ENCODE measurements around the gene EDARADD.

Gene EDARADD

GRCh38 chr1:236398538-236398937 is 4.5 kb downstream of the EDARADD start:
- H3K27ac ChIP-seq (ENCODE audit: insufficient read depth in 1 of 2, low read depth in 1 of 2, low read length in 2 of 2, poor library complexity in 1 of 2, severe bottlenecking in 2 of 2): no peak overlapping the region
- POLR2A ChIA-PET: no interaction called here
- H3K4me3 ChIP-seq (ENCODE audit: control insufficient read depth in 1 of 7, extremely low read depth in 1 of 7, insufficient read depth in 4 of 7, low read depth in 2 of 7, low read length in 6 of 7): no peak overlapping the region
- DNase-seq: no peak
- H3K27me3 ChIP-seq (replicated peaks in 2 of 5; ENCODE audit: control insufficient read depth in 4 of 5, insufficient read depth in 5 of 5, low read length in 4 of 5): no peaks in the 10 kb centered on the region
- WGBS (ENCODE audit: insufficient coverage): 94% methylated on average over 7 of the region's 10 CpGs
- H3K4me1 ChIP-seq (ENCODE audit: control extremely low read depth in 1 of 4, control insufficient read depth in 4 of 4, insufficient read depth in 4 of 4, low read length in 3 of 4): peaks cover 5 to 18% (median 15%) of the 10 kb centered on the region in 4 experiments
- peaks cover 0 to 3% (median 0%) of the 10 kb centered on the region in 4 experiments for H3K36me3 ChIP-seq (ENCODE audit: control insufficient read depth in 4 of 4, insufficient read depth in 4 of 4, low read length in 3 of 4)
- CTCF ChIA-PET: interaction anchor here (0.8 kb wide), 1 partner anchor 89 kb away, joined by 3 read pairs; no protein-coding TSS in a partner anchor
- no peaks in the 10 kb centered on the region for H3K9me3 ChIP-seq (ENCODE audit: control extremely low read depth in 1 of 5, control insufficient read depth in 4 of 5, insufficient read depth in 2 of 5, low read depth in 1 of 5, low read length in 4 of 5)

GRCh38 chr1:236400061-236400603 is 6.0 kb downstream of the EDARADD start:
- H3K4me3 ChIP-seq (ENCODE audit: control insufficient read depth in 1 of 7, extremely low read depth in 1 of 7, insufficient read depth in 4 of 7, low read depth in 2 of 7, low read length in 6 of 7): no peak overlapping the region
- CTCF ChIA-PET: interaction anchor here (0.5 kb wide), 1 partner anchor 14 kb away, joined by 3 read pairs; no protein-coding TSS in a partner anchor

GRCh38 chr1:236401698-236402097 is 7.6 kb downstream of the EDARADD start:
- WGBS (ENCODE audit: insufficient coverage): 100% methylated on average over 6 of the region's 7 CpGs
- Histone ChIP-seq H3K9me3 (ENCODE audit: control extremely low read depth in 1 of 5, control insufficient read depth in 4 of 5, insufficient read depth in 2 of 5, low read depth in 1 of 5, low read length in 4 of 5) (no peaks in the 10 kb centered on the region), H3K27ac (ENCODE audit: insufficient read depth in 1 of 2, low read depth in 1 of 2, low read length in 2 of 2, poor library complexity in 1 of 2, severe bottlenecking in 2 of 2) (no peak overlapping the region), H3K36me3 (ENCODE audit: control insufficient read depth in 4 of 4, insufficient read depth in 4 of 4, low read length in 3 of 4) (peaks cover 0 to 3% (median under 1%) of the 10 kb centered on the region in 4 experiments), H3K27me3 (replicated peaks in 2 of 5; ENCODE audit: control insufficient read depth in 4 of 5, insufficient read depth in 5 of 5, low read length in 4 of 5) (no peaks in the 10 kb centered on the region), H3K4me3 (ENCODE audit: control insufficient read depth in 1 of 7, extremely low read depth in 1 of 7, insufficient read depth in 4 of 7, low read depth in 2 of 7, low read length in 6 of 7) (no peak overlapping the region), H3K4me1 (ENCODE audit: control extremely low read depth in 1 of 4, control insufficient read depth in 4 of 4, insufficient read depth in 4 of 4, low read length in 3 of 4) (no peaks in the 10 kb centered on the region)
- DNase-seq: no peak
- CTCF ChIA-PET: no interaction called here
- POLR2A ChIA-PET: no interaction called here

More at GRCh38 chr1:236400061-236400603, 6.0 kb downstream of the EDARADD start:
- WGBS (ENCODE audit: insufficient coverage): 76% methylated on average over 5 of the region's 8 CpGs
- Histone ChIP-seq H3K27me3 (replicated peaks in 2 of 5; ENCODE audit: control insufficient read depth in 4 of 5, insufficient read depth in 5 of 5, low read length in 4 of 5) (no peaks in the 10 kb centered on the region), H3K27ac (ENCODE audit: insufficient read depth in 1 of 2, low read depth in 1 of 2, low read length in 2 of 2, poor library complexity in 1 of 2, severe bottlenecking in 2 of 2) (no peak overlapping the region), H3K9me3 (ENCODE audit: control extremely low read depth in 1 of 5, control insufficient read depth in 4 of 5, insufficient read depth in 2 of 5, low read depth in 1 of 5, low read length in 4 of 5) (no peaks in the 10 kb centered on the region), H3K4me1 (ENCODE audit: control extremely low read depth in 1 of 4, control insufficient read depth in 4 of 4, insufficient read depth in 4 of 4, low read length in 3 of 4) (peaks cover 1 to 8% (median 5%) of the 10 kb centered on the region in 4 experiments), H3K36me3 (ENCODE audit: control insufficient read depth in 4 of 4, insufficient read depth in 4 of 4, low read length in 3 of 4) (peaks cover 0 to 3% (median under 1%) of the 10 kb centered on the region in 4 experiments)
- DNase-seq: no peak
- POLR2A ChIA-PET: no interaction called here

GRCh38 chr1:236403905-236404696 is 10.0 kb downstream of the EDARADD start:
- Histone ChIP-seq H3K27me3 (replicated peaks in 2 of 5; ENCODE audit: control insufficient read depth in 4 of 5, insufficient read depth in 5 of 5, low read length in 4 of 5) (no peaks in the 10 kb centered on the region), H3K4me1 (ENCODE audit: control extremely low read depth in 1 of 4, control insufficient read depth in 4 of 4, insufficient read depth in 4 of 4, low read length in 3 of 4) (no peaks in the 10 kb centered on the region), H3K9me3 (ENCODE audit: control extremely low read depth in 1 of 5, control insufficient read depth in 4 of 5, insufficient read depth in 2 of 5, low read depth in 1 of 5, low read length in 4 of 5) (no peaks in the 10 kb centered on the region), H3K36me3 (ENCODE audit: control insufficient read depth in 4 of 4, insufficient read depth in 4 of 4, low read length in 3 of 4) (peaks cover 0 to 3% (median under 1%) of the 10 kb centered on the region in 4 experiments), H3K4me3 (ENCODE audit: control insufficient read depth in 1 of 7, extremely low read depth in 1 of 7, insufficient read depth in 4 of 7, low read depth in 2 of 7, low read length in 6 of 7) (no peak overlapping the region), H3K27ac (ENCODE audit: insufficient read depth in 1 of 2, low read depth in 1 of 2, low read length in 2 of 2, poor library complexity in 1 of 2, severe bottlenecking in 2 of 2) (no peak overlapping the region)
- no peak for DNase-seq
- POLR2A ChIA-PET: no interaction called here
- CTCF ChIA-PET: interaction anchor here (1.5 kb wide), 1 partner anchor 10 kb away, joined by 4 read pairs; the partner anchor contains the start of gene EDARADD
- WGBS (ENCODE audit: insufficient coverage): 92% methylated on average over 16 of the region's 18 CpGs

- H3K9me3 ChIP-seq (ENCODE audit: control extremely low read depth in 1 of 5, control insufficient read depth in 4 of 5, insufficient read depth in 2 of 5, low read depth in 1 of 5, low read length in 4 of 5): no peaks in the 10 kb centered on the region
- 96% methylated on average over 3 of the region's 5 CpGs for WGBS (ENCODE audit: insufficient coverage)
- POLR2A ChIA-PET: no interaction called here
- no peak overlapping the region for H3K4me3 ChIP-seq (ENCODE audit: control insufficient read depth in 1 of 7, extremely low read depth in 1 of 7, insufficient read depth in 4 of 7, low read depth in 2 of 7, low read length in 6 of 7)
- DNase-seq: no peak
- no peaks in the 10 kb centered on the region for H3K27me3 ChIP-seq (replicated peaks in 2 of 5; ENCODE audit: control insufficient read depth in 4 of 5, insufficient read depth in 5 of 5, low read length in 4 of 5)
- H3K36me3 ChIP-seq (ENCODE audit: control insufficient read depth in 4 of 4, insufficient read depth in 4 of 4, low read length in 3 of 4): peaks cover 0 to 13% (median 0%) of the 10 kb centered on the region in 4 experiments
- H3K27ac ChIP-seq (ENCODE audit: insufficient read depth in 1 of 2, low read depth in 1 of 2, low read length in 2 of 2, poor library complexity in 1 of 2, severe bottlenecking in 2 of 2): no peak overlapping the region
- CTCF ChIA-PET: interaction anchor here (1.3 kb wide), 1 partner anchor 10 kb away, joined by 3 read pairs; no protein-coding TSS in a partner anchor
- H3K4me1 ChIP-seq (ENCODE audit: control extremely low read depth in 1 of 4, control insufficient read depth in 4 of 4, insufficient read depth in 4 of 4, low read length in 3 of 4): no peaks in the 10 kb centered on the region
Measured at GRCh38 chr1:236407059-236407458, 13.0 kb downstream of the EDARADD start.

- H3K36me3 ChIP-seq (ENCODE audit: control insufficient read depth in 4 of 4, insufficient read depth in 4 of 4, low read length in 3 of 4): peaks cover 0 to 11% (median 1%) of the 10 kb centered on the region in 4 experiments
- no peak for DNase-seq
- H3K4me3 ChIP-seq (ENCODE audit: control insufficient read depth in 1 of 7, extremely low read depth in 1 of 7, insufficient read depth in 4 of 7, low read depth in 2 of 7, low read length in 6 of 7): no peak overlapping the region
- H3K9me3 ChIP-seq (ENCODE audit: control extremely low read depth in 1 of 5, control insufficient read depth in 4 of 5, insufficient read depth in 2 of 5, low read depth in 1 of 5, low read length in 4 of 5): no peaks in the 10 kb centered on the region
- POLR2A ChIA-PET: no interaction called here
- peaks cover 4 to 10% (median 7%) of the 10 kb centered on the region in 4 experiments for H3K4me1 ChIP-seq (ENCODE audit: control extremely low read depth in 1 of 4, control insufficient read depth in 4 of 4, insufficient read depth in 4 of 4, low read length in 3 of 4)
- H3K27ac ChIP-seq (ENCODE audit: insufficient read depth in 1 of 2, low read depth in 1 of 2, low read length in 2 of 2, poor library complexity in 1 of 2, severe bottlenecking in 2 of 2): no peak overlapping the region
- no peaks in the 10 kb centered on the region for H3K27me3 ChIP-seq (replicated peaks in 2 of 5; ENCODE audit: control insufficient read depth in 4 of 5, insufficient read depth in 5 of 5, low read length in 4 of 5)
- CTCF ChIA-PET: no interaction called here
- 75% methylated on average over 1 of the region's 3 CpGs for WGBS (ENCODE audit: insufficient coverage)
Measured at GRCh38 chr1:236413688-236414087, 19.6 kb downstream of the EDARADD start.

GRCh38 chr1:236416165-236416564 is 22.1 kb downstream of the EDARADD start:
- ChIA-PET CTCF (interaction anchor here (1.3 kb wide), 1 partner anchor 34 kb away, joined by 3 read pairs; no protein-coding TSS in a partner anchor), POLR2A (interaction anchor here (0.6 kb wide), 1 partner anchor 132 kb away, joined by 4 read pairs; no protein-coding TSS in a partner anchor)
- peaks cover 0 to 5% (median under 1%) of the 10 kb centered on the region in 4 experiments for H3K36me3 ChIP-seq (ENCODE audit: control insufficient read depth in 4 of 4, insufficient read depth in 4 of 4, low read length in 3 of 4)
- DNase-seq: peak; percentile 82 to 94 (median 90)
- H3K9me3 ChIP-seq (ENCODE audit: control extremely low read depth in 1 of 5, control insufficient read depth in 4 of 5, insufficient read depth in 2 of 5, low read depth in 1 of 5, low read length in 4 of 5): no peaks in the 10 kb centered on the region
- 55% methylated on average over 3 of the region's 6 CpGs for WGBS (ENCODE audit: insufficient coverage)
- peak overlapping the region; percentile 51 to 85 for H3K27ac ChIP-seq (ENCODE audit: insufficient read depth in 1 of 2, low read depth in 1 of 2, low read length in 2 of 2, poor library complexity in 1 of 2, severe bottlenecking in 2 of 2)
- H3K27me3 ChIP-seq (replicated peaks in 2 of 5; ENCODE audit: control insufficient read depth in 4 of 5, insufficient read depth in 5 of 5, low read length in 4 of 5): no peaks in the 10 kb centered on the region
- peaks cover 4 to 10% (median 7%) of the 10 kb centered on the region in 4 experiments for H3K4me1 ChIP-seq (ENCODE audit: control extremely low read depth in 1 of 4, control insufficient read depth in 4 of 4, insufficient read depth in 4 of 4, low read length in 3 of 4)
- peak overlapping the region in 5 of 7 experiments; percentile 15 to 60 (median 29) for H3K4me3 ChIP-seq (ENCODE audit: control insufficient read depth in 1 of 7, extremely low read depth in 1 of 7, insufficient read depth in 4 of 7, low read depth in 2 of 7, low read length in 6 of 7)

All from common myeloid progenitor, CD34-positive (primary cell).